NT2/D1 (cell line): ENCODE data around the gene PPHLN1.

ENCODE experiments used
- DNase-seq: peaks from one replicate; pipeline ENCODE4 v3.0.0-alpha.2; 2011; ENCODE audit warnings: low read depth, low spot score
- H3K27me3 ChIP-seq: 2 replicates; pipeline ENCODE4 v1.6.0; 2011; ENCODE audit warnings: mild to moderate bottlenecking; ENCODE audit not compliant: insufficient read length, insufficient read depth
- H3K36me3 ChIP-seq: 2 replicates; pipeline ENCODE4 v1.6.1; 2011; ENCODE audit warnings: mild to moderate bottlenecking, low read length, mixed read lengths; ENCODE audit not compliant: insufficient read depth, insufficient read length
- H3K4me1 ChIP-seq: 2 replicates; pipeline ENCODE4 v1.5.1; 2011; ENCODE audit not compliant: insufficient read depth, insufficient read length
- H3K4me3 ChIP-seq: 2 replicates; pipeline ENCODE4 v1.5.1; 2011; ENCODE audit warnings: low read depth; ENCODE audit not compliant: insufficient read length
- H3K9ac ChIP-seq: 2 replicates; pipeline ENCODE4 v1.6.0; 2011; ENCODE audit warnings: low read depth; ENCODE audit not compliant: insufficient read length
- H3K9me3 ChIP-seq: 2 replicates; pipeline ENCODE4 v1.5.1; 2011; ENCODE audit warnings: mild to moderate bottlenecking, low read length; ENCODE audit not compliant: insufficient read depth
- SUZ12 ChIP-seq: IDR thresholded peaks from 2 replicates; pipeline ENCODE4 v1.6.1; 2011; ENCODE audit not compliant: insufficient read length, insufficient read depth; ENCODE audit errors: extremely low read depth
- YY1 ChIP-seq: IDR thresholded peaks from 2 replicates; pipeline ENCODE4 v1.6.1; 2011; ENCODE audit not compliant: insufficient read length, insufficient read depth
- ZNF274 ChIP-seq: IDR thresholded peaks from 2 replicates; pipeline ENCODE4 v1.6.1; 2011; ENCODE audit warnings: mild to moderate bottlenecking, low read depth, low read length

Gene PPHLN1

DNA sequence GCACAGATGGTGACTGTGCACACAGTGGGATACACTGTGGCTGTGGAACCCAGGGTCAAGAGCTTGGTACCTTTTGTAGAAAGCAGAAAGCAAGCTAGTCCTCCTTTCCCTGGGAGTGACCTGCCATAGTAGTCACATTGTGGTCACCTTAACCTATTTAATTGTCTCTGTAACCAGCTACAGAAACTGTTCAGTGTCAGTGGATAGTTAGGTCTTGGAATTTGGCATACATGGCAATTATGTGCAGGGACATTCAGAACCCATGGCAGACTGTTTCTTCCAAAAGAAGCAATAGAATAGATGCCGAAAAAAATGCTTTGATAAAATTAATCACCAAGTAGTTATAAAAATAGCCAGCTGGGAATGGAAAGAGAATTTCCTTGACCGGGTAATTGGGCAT, 30.4 kb downstream of the PPHLN1 start:
- DNase-seq = no peak
- Histone ChIP-seq H3K9me3 (0 out of 2 replicates have a peak, but pooled peaks cover 5% of the 10 kb centered on the region), H3K9ac (no peak overlapping the region), H3K36me3 (peaks cover 48% of the 10 kb centered on the region), H3K4me3 (no peak overlapping the region), H3K4me1 (no peaks in the 10 kb centered on the region), H3K27me3 (no peaks in the 10 kb centered on the region)
- TF ChIP-seq SUZ12 = no peak
- TF ChIP-seq ZNF274 = no peak
- TF ChIP-seq YY1 = no peak

DNA sequence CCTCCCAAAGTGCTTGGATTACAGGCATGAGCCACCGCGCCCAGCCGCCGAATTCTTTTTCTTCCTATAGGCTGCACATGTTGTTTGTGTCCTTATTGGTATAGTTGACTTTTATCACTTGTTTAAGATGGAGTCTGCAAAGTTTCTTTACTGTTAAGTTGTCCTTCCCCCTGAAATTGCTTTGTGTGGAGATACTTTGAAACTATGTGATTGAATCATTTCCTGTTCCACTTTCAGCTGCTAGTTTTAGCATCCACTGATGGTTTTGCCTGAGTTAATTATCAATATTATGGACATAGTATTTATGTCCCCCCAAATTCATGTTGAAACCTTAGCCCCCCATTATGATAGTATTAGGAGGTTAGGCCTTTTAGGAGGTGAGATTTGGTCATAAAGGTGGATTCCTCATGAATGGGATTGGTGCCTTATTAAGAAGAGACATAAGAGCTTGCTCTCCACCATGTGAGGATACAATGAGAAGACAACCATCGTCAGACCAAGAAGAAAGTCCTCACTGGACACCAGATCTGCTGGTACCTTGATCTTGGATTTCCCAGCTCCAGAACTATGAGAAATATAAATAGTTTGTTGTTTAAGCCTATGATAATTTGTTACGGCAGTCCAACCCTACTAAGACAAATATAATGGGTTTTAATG, 34.9 kb downstream of the PPHLN1 start:
- TF ChIP-seq ZNF274 (no peak), SUZ12 (no peak), YY1 (no peak)
- H3K9me3 ChIP-seq = no peaks in the 10 kb centered on the region
- no peak for DNase-seq
- H3K4me1 ChIP-seq = no peaks in the 10 kb centered on the region
- H3K27me3 ChIP-seq = no peaks in the 10 kb centered on the region
- H3K9ac ChIP-seq = no peak overlapping the region
- H3K36me3 ChIP-seq = peaks cover 28% of the 10 kb centered on the region
- no peak overlapping the region for H3K4me3 ChIP-seq

DNA sequence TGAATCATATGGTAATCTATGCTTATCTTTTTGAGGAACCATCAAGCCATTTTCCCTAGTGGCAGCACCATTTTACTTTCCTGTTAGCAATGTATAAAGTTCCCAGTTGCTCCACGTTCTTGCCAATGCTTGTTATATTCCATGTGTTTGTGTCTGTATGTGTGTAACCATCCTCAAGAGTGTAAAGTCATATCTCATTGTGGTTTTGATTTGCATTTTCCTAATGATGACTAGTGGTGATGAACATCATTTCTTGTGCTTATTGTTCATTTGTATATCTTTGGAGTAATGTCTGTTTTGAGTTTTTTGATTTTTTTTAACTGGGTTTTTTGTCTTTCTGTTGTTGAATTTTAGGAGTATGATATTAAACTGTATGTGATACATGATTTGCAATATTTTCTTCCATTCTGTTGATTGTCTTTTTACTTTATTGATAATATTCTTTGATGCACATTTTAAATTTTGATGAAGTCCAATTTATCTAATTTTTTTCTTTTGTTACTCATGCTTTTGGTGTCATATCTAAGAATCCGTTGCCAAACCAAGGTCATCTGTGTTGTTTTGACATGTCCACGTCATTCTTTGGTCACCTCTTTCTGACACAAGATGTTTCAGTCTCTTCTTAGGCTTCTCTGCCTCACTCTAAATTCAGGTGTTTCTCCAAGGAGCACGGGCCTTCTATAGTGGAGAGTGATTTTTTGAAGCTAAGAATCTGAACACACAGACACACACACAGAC, 36.1 kb downstream of the PPHLN1 start:
- Histone ChIP-seq H3K9me3 (no peaks in the 10 kb centered on the region), H3K9ac (no peak overlapping the region), H3K4me1 (no peaks in the 10 kb centered on the region), H3K36me3 (peaks cover 21% of the 10 kb centered on the region), H3K4me3 (no peak overlapping the region), H3K27me3 (no peaks in the 10 kb centered on the region)
- DNase-seq = no peak
- no peak for TF ChIP-seq YY1
- TF ChIP-seq SUZ12 = no peak
- TF ChIP-seq ZNF274 = no peak

DNA sequence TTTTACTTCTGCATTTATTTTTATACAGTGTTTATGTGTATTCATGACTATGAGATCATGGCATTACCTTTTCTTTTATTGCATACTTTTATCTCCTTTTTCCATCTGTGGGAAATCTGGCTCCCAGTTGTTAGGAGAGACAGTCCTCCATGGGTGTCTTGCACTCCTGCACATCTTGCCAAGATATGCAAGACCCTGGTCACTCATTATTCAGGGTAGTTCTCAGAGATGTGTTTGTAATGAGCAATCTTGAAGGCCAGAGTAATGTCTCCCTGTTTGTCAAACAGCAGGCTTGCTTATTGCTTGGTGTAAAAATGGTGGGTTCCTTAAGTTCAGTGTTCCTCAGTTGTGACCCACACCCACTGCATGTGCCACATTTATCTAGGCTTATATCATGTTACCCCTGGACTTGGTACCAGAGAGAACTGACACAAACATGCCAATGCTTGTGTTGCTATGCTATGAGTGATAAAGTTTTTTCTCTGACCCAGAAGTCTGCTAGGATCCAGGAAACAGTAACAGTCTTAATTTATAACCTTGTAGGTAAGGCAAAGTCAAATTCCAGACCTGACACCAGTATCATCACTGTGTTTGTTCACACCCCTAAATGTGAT, 36.8 kb downstream of the PPHLN1 start:
- no peaks in the 10 kb centered on the region for H3K4me1 ChIP-seq
- no peak for DNase-seq
- peaks cover 18% of the 10 kb centered on the region for H3K36me3 ChIP-seq
- H3K4me3 ChIP-seq = no peak overlapping the region
- H3K9ac ChIP-seq = no peak overlapping the region
- H3K27me3 ChIP-seq = no peaks in the 10 kb centered on the region
- no peaks in the 10 kb centered on the region for H3K9me3 ChIP-seq
- TF ChIP-seq YY1 = no peak
- TF ChIP-seq SUZ12 = no peak
- no peak for TF ChIP-seq ZNF274

DNA sequence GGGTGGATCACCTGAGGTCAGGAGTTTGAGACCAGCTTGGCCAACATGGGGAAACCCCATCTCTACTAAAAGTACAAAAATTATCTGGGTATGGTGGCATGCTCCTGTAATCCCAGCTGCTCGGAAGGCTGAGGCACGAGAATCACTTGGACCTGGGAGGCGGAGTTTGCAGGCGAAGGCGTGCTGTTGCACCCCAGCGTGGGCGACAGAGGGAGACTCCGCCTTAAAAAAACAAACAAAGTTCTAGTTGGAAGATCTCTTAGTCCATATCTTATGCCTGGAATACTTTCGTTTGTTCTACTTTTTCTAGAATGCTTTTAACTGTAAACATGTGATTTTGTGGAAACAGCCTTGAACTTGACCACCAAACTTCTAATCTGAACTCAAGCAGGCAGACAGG, 38.7 kb downstream of the PPHLN1 start:
- H3K4me3 ChIP-seq = no peak overlapping the region
- no peaks in the 10 kb centered on the region for H3K4me1 ChIP-seq
- TF ChIP-seq SUZ12 (no peak), YY1 (no peak), ZNF274 (no peak)
- H3K9ac ChIP-seq = no peak overlapping the region
- no peak for DNase-seq
- peaks cover 14% of the 10 kb centered on the region for H3K36me3 ChIP-seq
- no peaks in the 10 kb centered on the region for H3K27me3 ChIP-seq
- no peaks in the 10 kb centered on the region for H3K9me3 ChIP-seq

DNA sequence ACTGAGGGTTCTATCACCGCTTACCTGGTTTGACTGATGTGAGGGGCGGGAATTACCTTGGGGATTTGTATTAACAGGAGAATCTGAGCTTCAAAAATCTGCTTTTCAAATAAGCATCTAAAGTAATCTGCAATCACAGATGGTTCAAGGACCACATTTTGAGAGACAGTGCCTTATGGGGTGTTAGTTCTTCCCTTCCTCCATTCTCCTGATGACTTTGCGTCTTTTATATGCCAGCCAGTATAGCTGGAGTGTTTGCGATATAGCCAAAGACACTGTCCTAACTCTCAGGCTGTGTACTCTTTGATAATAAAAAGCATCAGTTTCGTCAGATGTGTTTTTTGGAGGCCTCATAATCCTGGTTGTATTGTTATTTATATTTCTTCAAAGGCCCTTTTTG, 39.5 kb downstream of the PPHLN1 start:
- H3K36me3 ChIP-seq = peaks cover 14% of the 10 kb centered on the region
- no peaks in the 10 kb centered on the region for H3K27me3 ChIP-seq
- no peaks in the 10 kb centered on the region for H3K4me1 ChIP-seq
- H3K4me3 ChIP-seq = no peak overlapping the region
- DNase-seq = no peak
- H3K9ac ChIP-seq = no peak overlapping the region
- TF ChIP-seq SUZ12 (no peak), ZNF274 (no peak), YY1 (no peak)
- H3K9me3 ChIP-seq = no peaks in the 10 kb centered on the region

DNA sequence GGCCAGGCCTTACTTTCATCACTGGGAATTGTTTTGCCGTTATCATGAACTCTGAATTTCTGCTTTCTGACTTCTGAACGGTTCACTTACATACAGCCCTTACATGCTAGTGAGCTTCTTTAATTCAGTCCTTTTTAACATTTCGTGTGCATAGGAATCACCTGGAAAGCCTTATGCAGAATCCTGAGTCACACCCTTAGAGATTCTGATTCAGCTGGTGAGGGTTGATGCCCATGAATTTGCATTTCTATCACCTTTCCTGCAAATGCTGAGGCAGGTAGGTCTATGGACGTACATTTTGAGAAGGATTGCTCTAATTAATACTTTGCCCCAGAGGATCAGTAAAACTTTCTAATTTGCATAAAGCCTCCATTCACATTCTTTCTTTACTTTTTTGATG, 44.0 kb downstream of the PPHLN1 start:
- no peak overlapping the region for H3K4me3 ChIP-seq
- no peaks in the 10 kb centered on the region for H3K9me3 ChIP-seq
- no peaks in the 10 kb centered on the region for H3K4me1 ChIP-seq
- no peak overlapping the region for H3K9ac ChIP-seq
- TF ChIP-seq YY1 = no peak
- H3K36me3 ChIP-seq = peaks cover 4% of the 10 kb centered on the region
- DNase-seq = peak; percentile 9
- no peaks in the 10 kb centered on the region for H3K27me3 ChIP-seq
